SH-SY5Y (cell line): Measurements from ENCODE around the gene GGCX.

Source experiments
- GATA2 ChIP-seq: IDR thresholded peaks from 2 replicates; pipeline ENCODE4 v1.6.1; 2011; ENCODE audit warnings: mild to moderate bottlenecking, low read depth, low read length
- GATA3 ChIP-seq: IDR thresholded peaks from 2 replicates; pipeline ENCODE4 v1.6.1; 2011; ENCODE audit warnings: low read depth, mild to moderate bottlenecking, low read length, moderate library complexity

DNA sequence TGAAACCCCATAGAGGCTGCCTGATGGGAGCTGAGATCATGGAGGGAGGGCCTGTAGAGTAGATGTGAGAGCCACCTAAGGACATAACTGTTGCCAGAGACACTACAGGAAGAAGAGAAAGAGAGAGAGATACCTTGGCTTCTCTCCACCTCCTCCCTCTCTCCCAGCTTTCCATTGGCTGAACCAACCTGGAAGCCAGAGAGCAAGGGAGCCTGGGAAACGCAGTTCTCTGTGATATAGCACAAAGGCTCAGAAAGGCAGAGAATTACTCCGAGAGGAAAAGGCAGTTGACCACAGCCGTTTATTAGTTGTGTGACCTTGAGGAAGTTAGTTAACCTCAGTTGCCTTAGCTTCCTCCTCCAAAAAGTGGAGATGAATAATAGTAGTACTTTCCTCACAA, 60.0 kb downstream of the GGCX start:
- no peak for TF ChIP-seq GATA3
- TF ChIP-seq GATA2 = no peak
